Measurements from ENCODE around the gene INA.
"Not testable (repeated sequence)": the region's sequence is repeated elsewhere in the genome, so short reads cannot be mapped to it uniquely, and the experiment has no call there.

The INA gene

GRCh38 chr10:103276896-103277712 lies at the start of gene INA:
TSS of gene INA (plus strand) at chr10:103277138. CDS start at chr10:103277212, 74 bp downstream.
- DNase-seq, result peak; percentile 56

- no peak for DNase-seq
Measured at GRCh38 chr10:103227416-103227815, 49.5 kb upstream of the INA start.

- DNase-seq, result no peak
Measured at GRCh38 chr10:103231047-103231551, 45.8 kb upstream of the INA start.

- DNase-seq, result no peak
Measured at GRCh38 chr10:103232131-103232673, 44.7 kb upstream of the INA start.

GRCh38 chr10:103232772-103233488 lies 44.0 kb upstream of the INA start:
- no peak for DNase-seq

- no peak for DNase-seq
Measured at GRCh38 chr10:103235775-103236174, 41.2 kb upstream of the INA start.

- no peak for DNase-seq
Measured at GRCh38 chr10:103238506-103239252, 38.3 kb upstream of the INA start.

GRCh38 chr10:103241262-103242011 lies 35.5 kb upstream of the INA start:
- peak; percentile 33 for DNase-seq

- DNase-seq, result no peak
Measured at GRCh38 chr10:103244666-103245271, 32.2 kb upstream of the INA start.

- DNase-seq, result not testable (repeated sequence)
Measured at GRCh38 chr10:103245587-103245986, 31.4 kb upstream of the INA start, which contains the start of gene RPEL1. TSS of gene RPEL1 (plus strand) at chr10:103245887. CDS start at chr10:103245997, 110 bp downstream.

GRCh38 chr10:103246324-103246723 lies 30.6 kb upstream of the INA start:
- DNase-seq, result no peak

GRCh38 chr10:103254113-103254512 lies 22.8 kb upstream of the INA start:
- DNase-seq, result no peak

- no peak for DNase-seq
Measured at GRCh38 chr10:103254538-103255325, 22.2 kb upstream of the INA start.

GRCh38 chr10:103256613-103257012 lies 20.3 kb upstream of the INA start:
- DNase-seq, result no peak

- DNase-seq, result no peak
Measured at GRCh38 chr10:103257812-103258211, 19.1 kb upstream of the INA start.

GRCh38 chr10:103258928-103259327 lies 18.0 kb upstream of the INA start:
- DNase-seq, result not testable (repeated sequence)

- no peak for DNase-seq
Measured at GRCh38 chr10:103259989-103260388, 16.9 kb upstream of the INA start.

- DNase-seq, result no peak
Measured at GRCh38 chr10:103262229-103262628, 14.7 kb upstream of the INA start.

GRCh38 chr10:103265717-103266329 lies 11.1 kb upstream of the INA start:
- no peak for DNase-seq

- DNase-seq, result no peak
Measured at GRCh38 chr10:103273041-103273441, 3.9 kb upstream of the INA start.
